Transverse colon (tissue), 4 donors: ENCODE results near the gene ST6GAL1. TPM values are rescaled to one million over a fixed set of nuclear protein-coding genes. Genes with fewer than 3 reads are reported as not detected.

Source experiments
- DNase-seq: peaks from one replicate; pipeline ENCODE4 v3.0.0-alpha.2; 2019
- H3K27ac ChIP-seq, 4 donors: fragments of 200-600 bp; sonication (generic); 2 replicates each; pipeline ENCODE4 v1.5.1; 2016 to 2018; ENCODE audit warnings: inconsistent platforms in 4 of 4
- H3K27me3 ChIP-seq: fragments of 200-600 bp; sonication (generic); 2 replicates; pipeline ENCODE4 v1.5.1; 2017; ENCODE audit warnings: inconsistent platforms
- H3K36me3 ChIP-seq, 4 donors: fragments of 200-600 bp; sonication (generic); 2 replicates each; pipeline ENCODE4 v1.5.1; 2017 to 2019; ENCODE audit warnings: inconsistent platforms in 4 of 4
- H3K4me1 ChIP-seq, 4 donors: fragments of 200-600 bp; sonication (generic); 2 replicates each; pipeline ENCODE4 v1.5.1; 2017 to 2020; ENCODE audit warnings: inconsistent platforms in 4 of 4
- H3K4me3 ChIP-seq, 4 donors: fragments of 200-600 bp; sonication (generic); 1 replicate in 1 of 4; 2 replicates in 3 of 4; pipeline versions ENCODE4 v1.5.1 to v1.6.1; 2017 to 2019; ENCODE audit warnings: inconsistent platforms in 4 of 4
- H3K9me3 ChIP-seq, 2 donors: fragments of 200-600 bp; sonication (generic); 2 replicates each; pipeline ENCODE4 v1.5.1; 2017 to 2019; ENCODE audit warnings: inconsistent platforms in 2 of 2
- CTCF ChIP-seq, 5 experiments: fragments of 200-600 bp in 3 of 5; fragments of 450-650 bp in 2 of 5; sonication (generic) in 3 of 5; IDR thresholded peaks; 1 replicate in 2 of 5; 2 replicates in 3 of 5; pipeline ENCODE4 v1.5.1; 2016 to 2017; ENCODE audit warnings: antibody characterized with exemption in 5 of 5, inconsistent platforms in 3 of 5, mild to moderate bottlenecking in 2 of 5, moderate library complexity in 1 of 5
- EP300 ChIP-seq: sonication (generic); formaldehyde crosslinking; IDR thresholded peaks from one replicate; pipeline ENCODE4 v1.6.1; 2017; ENCODE audit warnings: antibody characterized with exemption, low read depth
- POLR2A ChIP-seq: fragments of 450-650 bp; IDR thresholded peaks from one replicate; pipeline ENCODE4 v1.6.1; 2016; ENCODE audit warnings: antibody characterized with exemption, mild to moderate bottlenecking, moderate library complexity
- POLR2AphosphoS5 ChIP-seq, 3 donors: sonication (generic); formaldehyde crosslinking; IDR thresholded peaks; one replicate each; pipeline ENCODE4 v1.6.1; 2016; ENCODE audit warnings: antibody characterized with exemption in 3 of 3
- WGBS, 2 donors: methylation state at CpG; one replicate each; pipeline ENCODE4 v1.1.5; 2018; ENCODE audit warnings: low coverage in 1 of 2; 5-methylcytosine and 5-hydroxymethylcytosine counted together
- in situ Hi-C, 4 donors: fragments of 200-750 bp; cut with MboI; loops; one replicate each; pipeline versions ENCODE4 v1.15.0 to v1.15.1; 2017; ENCODE audit warnings: low sequenced_read_pairs in 3 of 4, low pct_ligation_motif_present in 1 of 4, low pct_unique_long_range_greater_than_20kb in 1 of 4
- intact Hi-C: fragments of 100-400 bp; cut with DNase I; formaldehyde crosslinking; loops from one replicate; pipeline ENCODE4 v1.15.1; 2023; ENCODE audit warnings: low total_unique reads
- total RNA-seq, 4 donors: library from RNA; depleted of rRNA; stranded (reverse); fragments of >200 nt; gene quantifications; one replicate each; pipeline ENCODE4 v1.1.0, GENCODE V29; 2016

The ST6GAL1 gene
- total RNA-seq, 4 donors from 2014 or later, result 22.4 to 50.5 (median 31.2) TPM

GRCh38 chr3:187076297-187076696 is 146.0 kb downstream of the ST6GAL1 start:
- H3K27ac ChIP-seq, result no peak overlapping the region
- TF ChIP-seq EP300 (no peak), CTCF (IDR thresholded peaks at IDR 0.05) (no peak), POLR2A (no peak)
- H3K4me3 ChIP-seq, result no peak overlapping the region
- intact Hi-C loops, result no loop called here
- H3K36me3 ChIP-seq, result no peaks in the 10 kb centered on the region
- H3K9me3 ChIP-seq, result no peaks in the 10 kb centered on the region
- in situ Hi-C loops, result no loop called here
- no peak for DNase-seq
- no peaks in the 10 kb centered on the region for H3K27me3 ChIP-seq
- no peaks in the 10 kb centered on the region for H3K4me1 ChIP-seq
- WGBS, 2 donors, result 93% methylated on average over 6 of the region's 6 CpGs; no CpG with 5 or more reads in 1 of the 2 donors

GRCh38 chr3:187077085-187077484 is 146.8 kb downstream of the ST6GAL1 start:
- in situ Hi-C loops, result no loop called here
- Histone ChIP-seq H3K27ac (no peak overlapping the region), H3K4me3 (no peak overlapping the region), H3K27me3 (no peaks in the 10 kb centered on the region), H3K4me1 (no peaks in the 10 kb centered on the region), H3K36me3 (no peaks in the 10 kb centered on the region), H3K9me3 (no peaks in the 10 kb centered on the region)
- TF ChIP-seq POLR2A, result no peak
- no peak for TF ChIP-seq CTCF (IDR thresholded peaks at IDR 0.05)
- TF ChIP-seq POLR2AphosphoS5 (IDR thresholded peaks at IDR 0.05), result no peak
- TF ChIP-seq EP300, result no peak
- WGBS, 2 donors, result 60 to 90% methylated on average over 1 to 3 of the region's 3 CpGs
- DNase-seq, result no peak
- intact Hi-C loops, result no loop called here

GRCh38 chr3:187077537-187077936 is 147.2 kb downstream of the ST6GAL1 start:
- Histone ChIP-seq H3K4me1 (no peaks in the 10 kb centered on the region), H3K27me3 (no peaks in the 10 kb centered on the region), H3K4me3 (no peak overlapping the region), H3K36me3 (no peaks in the 10 kb centered on the region), H3K9me3 (no peaks in the 10 kb centered on the region), H3K27ac (no peak overlapping the region)
- intact Hi-C loops, result no loop called here
- no peak for DNase-seq
- in situ Hi-C loops, result no loop called here
- 93% methylated on average over 5 of the region's 5 CpGs; no CpG with 5 or more reads in 1 of the 2 donors for WGBS, 2 donors
- no peak for TF ChIP-seq CTCF (IDR thresholded peaks at IDR 0.05)

GRCh38 chr3:187079090-187080022 is 149.0 kb downstream of the ST6GAL1 start:
- in situ Hi-C loops, result no loop called here
- no peak overlapping the region for H3K4me3 ChIP-seq
- no peak for DNase-seq
- intact Hi-C loops, result no loop called here
- no peaks in the 10 kb centered on the region for H3K27me3 ChIP-seq
- H3K36me3 ChIP-seq, result no peaks in the 10 kb centered on the region
- TF ChIP-seq EP300, result no peak
- TF ChIP-seq POLR2AphosphoS5 (IDR thresholded peaks at IDR 0.05), result no peak
- no peak for TF ChIP-seq POLR2A
- TF ChIP-seq CTCF (IDR thresholded peaks at IDR 0.05), result no peak
- no peaks in the 10 kb centered on the region for H3K9me3 ChIP-seq
- H3K27ac ChIP-seq, result no peak overlapping the region
- peaks cover 0 to 4% (median 0%) of the 10 kb centered on the region in 4 donors for H3K4me1 ChIP-seq
- WGBS, 2 donors, result 89 to 92% methylated on average over 2 to 8 of the region's 8 CpGs
